HepG2 (cell line): ENCODE measurements around the gene RPS19. TPM values are rescaled to one million over a fixed set of nuclear protein-coding genes. Genes with fewer than 3 reads are reported as not detected.
A peak's percentile ranks its signal among the peaks of the same experiment; 100 is the strongest.

Source experiments
- AKAP8 ChIP-seq: sonication (generic); formaldehyde crosslinking; IDR thresholded peaks from 2 replicates; pipeline ENCODE4 v1.5.1; 2020; ENCODE audit warnings: mild to moderate bottlenecking, missing genetic modification reagents
- BRD4 ChIP-seq: sonication (generic); formaldehyde crosslinking; IDR thresholded peaks from 2 replicates; pipeline ENCODE4 v1.4.0; 2020; ENCODE audit warnings: missing genetic modification reagents
- CREM ChIP-seq, 2 experiments: sonication (generic) in 1 of 2; formaldehyde crosslinking in 1 of 2; IDR thresholded peaks; 2 replicates each; pipeline versions ENCODE4 v1.4.0 to v1.6.1; 2016 to 2020; ENCODE audit warnings: antibody characterized with exemption in 1 of 2, mild to moderate bottlenecking in 1 of 2, missing genetic modification reagents in 1 of 2
- GPN1 ChIP-seq: sonication (generic); formaldehyde crosslinking; IDR thresholded peaks from 2 replicates; pipeline ENCODE4 v1.5.1; 2020; ENCODE audit warnings: missing genetic modification reagents, borderline replicate concordance
- HHEX ChIP-seq: IDR thresholded peaks from 2 replicates; pipeline ENCODE4 v1.6.1; 2016; ENCODE audit warnings: control low read depth
- HOXA5 ChIP-seq: sonication (generic); formaldehyde crosslinking; IDR thresholded peaks from 2 replicates; pipeline ENCODE4 v1.4.0; 2020; ENCODE audit warnings: missing genetic modification reagents
- NFIB ChIP-seq: sonication (generic); formaldehyde crosslinking; IDR thresholded peaks from 2 replicates; pipeline ENCODE4 v1.9.0; 2021; ENCODE audit warnings: missing genetic modification reagents, mild to moderate bottlenecking, borderline replicate concordance
- RNF2 ChIP-seq: fragments of 450-650 bp; conservative IDR thresholded peaks from 2 replicates; pipeline ENCODE4 v1.6.1; 2016; ENCODE audit warnings: low read depth
- SP4 ChIP-seq: sonication (generic); formaldehyde crosslinking; IDR thresholded peaks from 2 replicates; pipeline ENCODE4 v1.8.1; 2023; ENCODE audit warnings: mild to moderate bottlenecking, missing genetic modification reagents
- ZBED4 ChIP-seq: sonication (generic); formaldehyde crosslinking; IDR thresholded peaks from 2 replicates; pipeline ENCODE4 v1.4.0; 2020; ENCODE audit warnings: missing genetic modification reagents, borderline replicate concordance
- ZBTB25 ChIP-seq: IDR thresholded peaks from 2 replicates; pipeline ENCODE4 v1.6.1; 2018; ENCODE audit warnings: missing genetic modification reagents
- ZBTB33 ChIP-seq: sonication (generic); formaldehyde crosslinking; IDR thresholded peaks from 2 replicates; pipeline ENCODE4 v1.4.0; 2020; ENCODE audit warnings: missing genetic modification reagents
- ZNF280D ChIP-seq: sonication (generic); formaldehyde crosslinking; IDR thresholded peaks from 2 replicates; pipeline ENCODE4 v1.5.1; 2020; ENCODE audit warnings: mild to moderate bottlenecking, missing genetic modification reagents
- polyA plus RNA-seq, 8 experiments: library from polyadenylated mRNA; depleted of rRNA in 3 of 8; stranded (reverse) in 7 of 8; unstranded in 1 of 8; fragments of >200 nt; fragmentation: Illumina TruSeq in 4 of 8; extraction: Trizol in 4 of 8; gene quantifications; 2 replicates each; pipeline versions ENCODE4 v1.2.1 to v1.2.3, GENCODE V29; 2011 to 2016; ENCODE audit warnings: low read depth in 4 of 8, missing spikeins in 1 of 8, mixed read lengths in 1 of 8; ENCODE audit not compliant: insufficient read depth in 1 of 8
- total RNA-seq, 5 experiments: library from RNA; depleted of rRNA; stranded (reverse); fragments of >200 nt; fragmentation: Illumina TruSeq; extraction: Trizol; gene quantifications; 2 replicates each; pipeline ENCODE4 v1.2.3, GENCODE V29; 2016; ENCODE audit warnings: low read depth in 1 of 5
- TF ChIP-seq, protein P1 (sequence below): sonication (generic); formaldehyde crosslinking; IDR thresholded peaks from 2 replicates; pipeline ENCODE4 v1.4.0; 2020; ENCODE audit warnings: missing genetic modification reagents, borderline replicate concordance
- TF ChIP-seq, protein P2 (sequence below): sonication (generic); formaldehyde crosslinking; IDR thresholded peaks from 2 replicates; pipeline ENCODE4 v1.8.0; 2022; ENCODE audit warnings: low read depth, missing genetic modification reagents

Gene RPS19
- total and polyA plus RNA-seq, 2 of the 13 experiments (the other 11 are each of a cell fraction or from before 2014, with no cell fraction given) = 1,983 to 4,758 TPM

- no peak for TF ChIP-seq ZNF280D (CRISPR knock-in tag)
- TF ChIP-seq ZBTB25 = 0 out of 2 replicates have a peak, but pooled peaks have one; percentile 43
- no peak for TF ChIP-seq SP4
- TF ChIP-seq HHEX = peak; percentile 64; the same call in 1 of the 2 replicates
- TF ChIP-seq BRD4 (CRISPR knock-in tag) = no peak
- TF ChIP-seq, protein P1, sequence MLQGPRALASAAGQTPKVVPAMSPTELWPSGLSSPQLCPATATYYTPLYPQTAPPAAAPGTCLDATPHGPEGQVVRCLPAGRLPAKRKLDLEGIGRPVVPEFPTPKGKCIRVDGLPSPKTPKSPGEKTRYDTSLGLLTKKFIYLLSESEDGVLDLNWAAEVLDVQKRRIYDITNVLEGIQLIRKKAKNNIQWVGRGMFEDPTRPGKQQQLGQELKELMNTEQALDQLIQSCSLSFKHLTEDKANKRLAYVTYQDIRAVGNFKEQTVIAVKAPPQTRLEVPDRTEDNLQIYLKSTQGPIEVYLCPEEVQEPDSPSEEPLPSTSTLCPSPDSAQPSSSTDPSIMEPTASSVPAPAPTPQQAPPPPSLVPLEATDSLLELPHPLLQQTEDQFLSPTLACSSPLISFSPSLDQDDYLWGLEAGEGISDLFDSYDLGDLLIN (CRISPR knock-in tag) = no peak
- no peak for TF ChIP-seq GPN1 (CRISPR knock-in tag)
- no peak for TF ChIP-seq HOXA5 (CRISPR knock-in tag)
- no peak for TF ChIP-seq RNF2
- TF ChIP-seq ZBTB33 (CRISPR knock-in tag) = peak; percentile 92
- no peak for TF ChIP-seq NFIB (CRISPR knock-in tag)
- TF ChIP-seq, protein P2, sequence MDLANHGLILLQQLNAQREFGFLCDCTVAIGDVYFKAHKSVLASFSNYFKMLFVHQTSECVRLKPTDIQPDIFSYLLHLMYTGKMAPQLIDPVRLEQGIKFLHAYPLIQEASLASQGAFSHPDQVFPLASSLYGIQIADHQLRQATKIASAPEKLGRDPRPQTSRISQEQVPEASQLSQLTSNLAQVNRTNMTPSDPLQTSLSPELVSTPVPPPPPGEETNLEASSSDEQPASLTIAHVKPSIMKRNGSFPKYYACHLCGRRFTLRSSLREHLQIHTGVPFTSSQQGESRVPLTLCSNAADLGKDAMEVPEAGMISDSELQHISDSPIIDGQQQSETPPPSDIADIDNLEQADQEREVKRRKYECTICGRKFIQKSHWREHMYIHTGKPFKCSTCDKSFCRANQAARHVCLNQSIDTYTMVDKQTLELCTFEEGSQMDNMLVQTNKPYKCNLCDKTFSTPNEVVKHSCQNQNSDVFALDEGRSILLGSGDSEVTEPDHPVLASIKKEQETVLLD = no peak
- no peak; the same call in 1 of the 2 replicates for TF ChIP-seq AKAP8 (CRISPR knock-in tag)
- TF ChIP-seq ZBED4 (CRISPR knock-in tag) = 0 out of 2 replicates have a peak, but pooled peaks have one; percentile 25
- peak; percentile 70 for TF ChIP-seq CREM (IDR thresholded peaks at IDR 0.05)
- no peak for TF ChIP-seq CREM (CRISPR knock-in tag; IDR thresholded peaks at IDR 0.05)
These were observed 44.2 kb downstream of the RPS19 start (continued) for GRCh38 chr19:41904118-41904870.
